GM18520 (cell line): ENCODE measurements around the gene S100A10.

Experiments
- ATAC-seq: cut with Tn5 transposase; IDR thresholded peaks from one replicate; pipeline ENCODE4 v1.9.1; 2021; ENCODE audit not compliant: unreplicated experiment

S100A10 gene, protein sequence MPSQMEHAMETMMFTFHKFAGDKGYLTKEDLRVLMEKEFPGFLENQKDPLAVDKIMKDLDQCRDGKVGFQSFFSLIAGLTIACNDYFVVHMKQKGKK

DNA sequence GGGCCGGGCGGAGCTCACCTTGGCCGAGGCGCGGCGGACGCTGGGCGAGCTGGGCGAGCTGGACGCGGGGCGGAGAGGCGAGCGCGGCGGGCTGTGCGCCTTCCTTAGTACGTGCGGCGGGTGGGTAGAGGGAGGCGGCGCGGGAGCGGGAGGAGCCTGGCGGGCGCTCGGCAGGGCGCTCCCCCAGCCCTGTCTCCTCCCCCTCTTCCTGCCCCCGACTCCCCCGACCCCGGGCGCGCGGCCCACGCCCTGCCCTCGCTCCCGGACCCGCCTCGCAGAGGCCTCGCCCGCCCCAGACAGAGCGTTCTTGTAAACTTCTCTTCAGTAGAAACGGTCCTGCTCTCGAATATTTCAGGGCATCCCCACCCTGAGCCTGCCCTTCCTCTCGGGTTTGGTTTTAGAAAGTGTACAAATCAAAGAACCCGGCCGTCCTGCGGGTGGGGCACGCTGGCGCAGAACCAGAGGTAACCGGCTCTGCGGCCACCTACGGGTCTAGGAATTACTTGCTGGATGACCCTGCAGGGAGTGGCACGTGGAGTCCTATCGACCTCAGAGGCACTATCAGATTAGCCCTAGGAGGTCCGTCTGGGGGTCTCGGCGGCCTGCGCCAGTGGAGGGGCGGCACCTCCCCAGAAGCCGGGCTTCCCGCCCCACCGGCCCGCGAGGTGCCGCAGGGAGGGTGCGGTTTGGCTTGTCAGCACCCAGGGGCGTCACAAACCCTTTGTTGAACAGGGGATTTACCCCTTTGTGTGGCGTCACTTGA lies at the start of gene S100A10:
Gene S100A10, minus strand, starts transcription at position 126 of the 763 bp plus-strand sequence. CDS start 7,629 bp downstream, outside the sequence.
- ATAC-seq: no peak

DNA sequence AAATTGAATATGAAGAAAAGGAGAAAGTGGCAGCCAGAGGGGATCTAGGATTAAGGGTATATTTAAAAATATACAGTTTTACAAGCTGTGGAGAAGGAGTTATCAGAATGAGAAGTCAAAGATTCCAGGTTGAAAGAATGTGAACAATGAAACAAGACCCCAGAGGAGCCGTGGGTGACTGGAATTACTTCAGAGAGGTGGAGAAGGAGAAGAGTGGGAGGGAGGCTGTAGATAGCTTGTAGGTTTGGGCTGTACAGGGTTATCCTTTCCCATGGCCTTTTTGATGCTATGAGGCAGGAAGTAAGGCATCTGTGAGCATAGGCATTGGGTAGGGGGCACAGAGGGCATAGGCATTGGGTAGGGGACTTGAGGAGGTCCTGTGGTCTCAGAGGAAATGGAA lies 48.4 kb upstream of the S100A10 start:
- no peak for ATAC-seq

DNA sequence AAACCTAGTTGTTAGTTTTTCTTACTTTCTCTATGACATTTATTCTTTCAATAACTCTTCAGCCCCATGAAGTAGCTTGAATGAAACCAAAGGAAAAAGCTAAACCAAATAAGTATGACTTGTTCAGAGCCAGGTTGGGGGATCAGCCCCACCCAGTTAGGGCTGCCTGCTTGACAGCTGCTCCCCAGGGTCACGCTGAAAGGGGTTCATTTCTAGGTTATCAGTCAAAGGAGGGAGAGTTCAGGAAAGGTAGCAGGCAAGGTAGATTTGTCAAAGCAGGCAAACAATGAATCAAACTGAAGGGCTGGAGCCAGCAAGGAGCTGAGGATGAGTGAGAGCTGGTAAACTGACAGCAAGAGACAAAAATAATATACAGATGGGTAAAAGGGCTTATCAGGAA lies 46.2 kb upstream of the S100A10 start:
- ATAC-seq: no peak

DNA sequence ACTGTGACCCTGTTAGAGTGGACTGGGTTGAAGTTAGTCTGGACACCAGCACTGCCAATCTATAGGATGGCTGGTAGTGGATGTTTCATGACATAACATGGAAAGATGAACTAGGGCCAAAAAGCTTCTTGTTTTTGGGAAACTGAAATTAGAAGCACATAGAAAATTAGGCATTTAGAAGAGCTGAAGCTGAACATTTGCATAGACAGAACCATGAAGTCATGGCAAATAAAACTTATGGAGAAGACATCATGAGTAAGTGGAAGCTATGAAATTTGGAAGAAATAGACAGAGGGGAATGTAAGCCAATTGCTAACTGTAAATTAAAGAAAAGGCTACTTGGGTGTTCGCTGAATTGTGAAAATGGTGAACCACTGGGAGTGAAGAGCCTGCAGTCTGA lies 45.8 kb upstream of the S100A10 start:
- no peak for ATAC-seq

DNA sequence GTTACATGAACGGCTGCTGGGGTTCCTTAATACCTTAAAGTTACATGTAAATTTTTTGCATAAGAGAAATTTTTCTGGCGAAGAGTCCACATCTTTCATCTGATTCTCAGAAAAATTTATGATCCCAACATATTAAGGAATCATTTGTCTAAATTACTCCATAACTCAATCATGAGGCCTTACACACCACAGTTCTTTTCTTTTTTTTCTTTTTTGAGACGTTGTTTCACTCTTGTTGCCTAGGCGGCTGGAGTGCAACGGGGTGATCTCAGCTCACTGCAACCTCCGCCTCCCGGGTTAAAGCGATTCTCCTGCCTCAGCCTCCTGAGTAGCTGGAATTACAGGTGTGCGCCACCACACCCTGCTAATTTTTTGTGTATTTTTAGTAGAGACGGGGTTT lies 45.2 kb upstream of the S100A10 start:
- ATAC-seq: no peak

DNA sequence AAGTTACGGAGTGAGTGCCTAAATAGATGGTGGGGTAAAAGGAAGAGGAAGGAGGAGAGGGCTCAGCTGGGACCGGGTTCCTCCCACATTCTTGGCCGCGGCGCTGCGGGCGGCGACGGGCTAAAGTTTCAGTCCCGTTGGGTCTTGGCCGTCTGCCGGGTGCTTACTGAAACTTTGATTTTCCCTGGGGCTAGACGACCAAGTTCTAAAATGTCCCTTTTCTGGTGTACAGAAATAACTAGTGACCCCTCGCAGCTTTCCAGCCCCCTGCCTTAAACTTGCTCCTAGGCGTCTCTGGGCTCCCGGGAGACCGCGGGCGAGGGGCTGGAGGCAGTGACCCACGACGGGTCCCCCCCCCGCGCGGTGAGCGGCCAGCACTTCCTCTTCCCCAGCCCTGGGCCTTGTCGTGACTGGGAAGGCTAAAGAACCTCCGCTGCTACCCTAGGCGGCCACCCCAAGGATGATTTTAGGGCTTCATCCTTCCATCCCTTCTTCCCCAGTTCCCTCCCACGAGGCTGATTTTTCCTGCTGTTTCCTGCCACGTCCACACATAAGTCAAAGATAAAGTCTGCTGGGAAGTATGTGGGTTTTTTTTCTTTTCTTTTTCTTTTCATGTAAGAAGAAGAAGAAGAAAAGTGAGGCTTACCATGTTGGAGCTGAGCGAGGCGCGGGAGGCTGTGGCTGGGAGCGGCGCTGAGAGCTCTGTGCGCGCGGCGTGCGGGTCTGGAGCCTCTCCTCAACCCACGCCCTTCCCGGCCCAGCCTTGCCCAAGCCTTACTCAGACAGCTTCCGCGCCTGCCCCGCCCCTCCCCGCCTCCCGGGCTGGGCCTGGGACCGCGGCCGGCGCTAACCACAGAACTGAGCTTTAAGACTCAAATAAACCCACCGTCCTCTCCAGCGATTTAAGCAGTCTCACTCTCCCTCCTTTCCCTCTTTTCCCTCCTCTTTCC lies 42.9 kb upstream of the S100A10 start, which contains the start of gene S100A11:
Gene S100A11, minus strand, starts transcription at position 738 of the 950 bp plus-strand sequence. Its CDS starts 89 bp downstream, at position 649.
- no peak for ATAC-seq

DNA sequence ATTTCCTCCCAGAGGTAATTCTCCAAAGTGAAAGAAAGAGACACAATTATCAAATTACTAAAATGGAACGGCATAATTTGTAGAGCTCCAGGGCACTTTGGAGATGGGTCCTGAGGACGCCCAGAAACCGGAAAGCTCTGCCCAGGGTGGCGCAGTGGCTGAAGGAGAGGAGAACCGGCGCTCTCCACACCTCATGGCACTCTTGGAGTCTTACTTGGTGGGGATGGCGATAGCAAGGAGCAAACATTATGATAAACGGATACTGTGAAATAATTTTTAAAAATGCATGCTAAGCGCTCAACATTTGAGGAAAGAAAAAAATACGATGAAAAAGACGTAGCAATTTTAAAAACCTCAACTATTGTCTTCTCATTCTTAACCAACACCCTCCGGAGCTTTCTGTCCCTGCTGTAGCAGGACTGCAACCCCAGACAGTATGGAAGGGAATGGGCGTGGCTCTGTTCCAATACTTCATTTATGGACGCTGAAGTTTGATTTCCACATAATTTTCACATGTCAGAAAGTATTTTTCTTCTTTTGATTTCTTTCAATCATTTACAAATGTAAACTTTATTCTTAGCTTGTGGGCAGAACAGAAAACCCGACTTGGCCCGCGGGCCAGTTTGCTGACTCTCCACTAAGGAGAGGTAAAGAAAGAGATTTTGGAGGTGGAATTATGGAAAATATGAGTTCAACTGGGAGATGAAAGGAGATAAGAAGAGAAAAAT lies 42.0 kb upstream of the S100A10 start:
- no peak for ATAC-seq

DNA sequence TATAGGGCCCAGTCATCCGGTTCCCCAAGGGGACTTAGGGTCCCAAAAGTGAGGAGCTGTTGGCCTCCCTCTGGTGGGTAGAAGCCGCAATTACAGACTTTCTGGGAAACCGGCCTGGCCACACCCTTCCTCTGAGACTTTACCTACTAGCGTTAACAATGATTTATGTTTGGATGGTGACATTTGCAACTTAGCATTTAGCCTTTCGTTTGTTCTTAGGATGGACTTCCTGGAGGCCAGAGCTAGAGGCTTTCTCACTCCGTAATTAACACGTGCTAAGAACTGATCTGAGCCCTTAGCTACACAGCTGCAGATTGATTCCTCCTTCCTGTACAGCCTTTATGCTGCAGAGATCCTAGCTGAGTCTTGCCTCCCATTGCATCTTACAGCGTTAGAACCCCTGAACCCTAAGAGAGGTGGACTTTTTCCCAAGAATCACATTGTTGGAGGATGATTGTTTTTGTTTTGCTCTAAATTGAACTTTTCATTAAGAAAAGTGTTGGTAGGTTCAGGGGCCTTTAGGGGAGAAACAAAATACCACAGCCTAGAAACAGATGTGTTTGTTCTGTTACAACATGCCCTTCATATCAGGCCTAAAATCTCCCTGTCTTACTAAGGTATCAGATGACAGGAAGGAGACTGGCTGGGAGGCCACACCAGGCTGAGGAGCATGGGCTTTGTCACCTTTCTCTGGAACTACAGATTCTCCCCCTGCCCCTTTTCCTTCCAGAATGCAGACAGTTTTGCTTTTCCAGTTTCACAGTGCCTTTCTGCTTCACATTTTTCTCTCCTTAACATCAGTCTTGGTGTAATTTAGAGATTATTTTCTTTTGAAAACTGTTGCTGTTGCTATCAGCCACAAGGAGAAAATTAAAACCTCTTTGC lies 41.2 kb upstream of the S100A10 start:
- no peak for ATAC-seq

DNA sequence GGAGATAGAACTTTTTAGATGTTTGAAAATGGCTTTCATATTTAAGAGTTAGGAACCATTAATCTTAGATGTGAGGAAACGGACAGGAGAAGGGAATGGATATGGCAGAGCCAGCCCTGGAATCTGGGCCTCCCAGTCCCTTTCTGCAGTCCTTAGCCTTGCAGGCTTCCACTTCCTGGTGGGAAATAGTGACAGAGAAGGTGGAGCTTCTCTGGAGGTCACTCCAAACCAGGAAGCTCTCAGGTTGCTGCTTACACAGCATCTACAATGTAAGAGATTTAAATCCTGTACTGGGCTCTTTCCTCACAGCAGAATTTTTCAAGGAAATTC lies 40.6 kb upstream of the S100A10 start:
- no peak for ATAC-seq

DNA sequence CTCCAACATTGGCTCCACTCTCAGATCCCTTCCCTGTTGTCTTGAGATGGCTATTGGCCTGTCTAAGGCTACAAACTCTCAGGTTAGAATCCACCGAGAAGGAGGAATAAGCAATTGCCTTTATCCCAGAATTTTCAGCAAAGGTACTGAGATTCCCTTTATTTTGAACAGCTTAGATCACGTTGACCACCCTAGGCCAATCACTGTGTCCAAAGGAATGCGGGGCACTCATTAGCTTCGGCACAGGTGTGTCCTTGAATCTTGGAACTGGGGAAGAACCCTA lies 36.2 kb upstream of the S100A10 start:
- ATAC-seq: no peak

DNA sequence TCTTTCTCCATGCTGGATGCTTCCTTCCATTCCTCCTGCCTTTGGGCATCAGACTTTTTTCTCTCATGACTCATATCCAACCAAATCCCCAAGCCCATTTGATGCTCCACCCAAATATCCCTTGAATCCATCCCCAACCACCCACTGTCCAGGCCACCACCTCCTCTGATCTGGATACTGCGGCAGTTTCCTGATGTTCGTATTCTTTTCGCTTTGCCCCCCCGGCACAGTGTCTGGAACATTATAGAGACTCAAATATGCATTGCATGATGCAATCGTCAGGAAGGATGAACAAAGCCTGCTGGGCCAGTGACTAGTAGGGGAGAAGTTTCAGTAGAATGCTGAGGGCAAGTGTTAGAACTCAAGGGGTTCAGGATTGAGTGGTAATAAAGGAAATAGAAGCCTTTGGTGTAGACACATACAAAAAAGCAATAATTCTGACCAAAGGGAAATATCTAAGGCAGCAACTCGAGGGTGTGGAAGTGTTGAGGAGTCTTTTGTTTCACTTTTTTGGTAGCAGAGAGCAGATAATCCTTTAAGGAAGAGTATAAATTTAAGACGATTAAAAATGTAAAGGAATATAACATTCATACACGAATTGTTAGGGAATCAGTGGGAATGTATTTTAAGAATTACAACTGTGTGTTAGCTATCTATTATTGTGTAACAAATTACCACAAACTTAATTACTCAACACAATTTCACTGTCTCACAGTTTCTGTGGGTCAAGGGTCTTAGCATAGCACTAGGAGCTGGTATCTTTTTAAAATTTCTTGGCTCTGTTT lies 35.7 kb upstream of the S100A10 start:
- no peak for ATAC-seq

DNA sequence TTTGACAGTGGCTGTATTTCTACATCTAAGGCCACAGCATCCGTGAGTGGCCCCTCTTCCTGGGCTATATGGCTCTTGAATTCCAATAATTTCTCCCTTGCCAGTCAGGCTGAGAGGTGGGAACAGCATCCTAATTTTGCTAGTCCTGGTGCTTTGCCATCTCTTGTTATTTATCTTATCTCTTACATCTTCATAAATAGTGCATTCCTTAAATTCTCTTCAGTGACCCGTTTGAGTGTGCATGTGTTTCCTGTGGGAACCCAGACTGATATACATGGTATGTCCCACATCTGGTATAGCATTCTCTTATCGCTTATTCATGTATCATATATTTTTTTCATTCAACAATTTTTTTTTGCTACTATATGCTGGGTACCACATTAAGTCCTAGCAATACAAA lies 33.2 kb upstream of the S100A10 start:
- ATAC-seq: no peak

DNA sequence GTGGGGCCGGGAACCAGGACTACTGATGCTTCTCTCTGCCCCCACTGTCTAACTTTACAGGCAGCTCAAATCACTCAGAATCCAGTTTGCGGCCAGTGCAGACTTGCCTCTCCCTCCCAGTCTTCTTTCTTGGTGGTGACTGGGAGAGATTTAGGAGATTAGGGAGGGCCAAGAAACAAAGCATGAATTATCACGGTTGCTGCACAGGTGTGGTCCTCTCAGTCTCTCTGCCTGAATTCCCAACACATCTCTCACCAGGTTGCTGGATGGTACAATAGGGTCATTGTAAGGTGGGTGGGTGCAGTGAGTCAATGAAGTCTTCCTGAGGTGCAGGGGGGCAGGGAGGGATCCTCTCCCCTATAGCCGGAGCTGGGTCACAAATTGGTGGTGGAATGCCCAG lies 30.6 kb upstream of the S100A10 start:
- ATAC-seq: no peak

DNA sequence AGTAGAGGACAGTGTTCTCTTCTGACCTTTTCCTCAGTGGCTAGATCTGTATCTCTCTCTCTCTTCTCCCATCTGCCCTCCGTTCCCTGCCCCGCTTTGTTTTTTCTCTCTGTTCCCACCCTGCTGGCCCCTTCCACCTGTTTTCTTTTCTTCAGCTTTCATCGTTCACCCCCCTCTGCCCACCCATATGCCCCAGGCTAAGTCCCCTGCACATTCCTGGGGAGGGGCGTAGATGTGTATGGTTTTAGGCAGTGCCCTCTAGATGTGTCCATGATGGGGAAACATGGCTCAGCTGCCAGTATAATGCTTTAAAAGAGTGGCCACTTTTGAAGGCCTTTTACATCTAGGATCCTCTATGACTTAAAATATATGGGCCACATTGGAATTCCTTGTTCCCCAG lies 29.6 kb upstream of the S100A10 start:
- ATAC-seq: no peak

DNA sequence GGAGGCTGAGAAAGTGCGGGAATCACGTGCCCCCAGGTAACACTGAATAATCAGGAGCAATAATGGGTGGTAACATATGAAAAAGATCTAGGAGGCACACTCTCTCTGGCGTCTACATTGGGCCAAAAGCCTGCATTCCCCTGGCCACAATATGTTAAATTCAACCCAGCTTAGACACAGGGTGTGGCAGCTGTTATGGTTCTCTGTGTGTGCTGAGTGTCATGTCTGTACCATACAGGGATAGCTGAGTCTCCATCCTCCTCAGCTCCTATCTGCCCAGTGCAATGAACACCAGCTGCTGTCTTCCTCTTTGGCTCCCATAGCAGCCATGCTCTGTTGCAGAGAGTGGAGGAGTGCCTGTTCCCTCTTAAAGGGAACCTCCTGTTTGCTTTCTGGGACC lies 28.8 kb upstream of the S100A10 start:
- ATAC-seq: no peak

DNA sequence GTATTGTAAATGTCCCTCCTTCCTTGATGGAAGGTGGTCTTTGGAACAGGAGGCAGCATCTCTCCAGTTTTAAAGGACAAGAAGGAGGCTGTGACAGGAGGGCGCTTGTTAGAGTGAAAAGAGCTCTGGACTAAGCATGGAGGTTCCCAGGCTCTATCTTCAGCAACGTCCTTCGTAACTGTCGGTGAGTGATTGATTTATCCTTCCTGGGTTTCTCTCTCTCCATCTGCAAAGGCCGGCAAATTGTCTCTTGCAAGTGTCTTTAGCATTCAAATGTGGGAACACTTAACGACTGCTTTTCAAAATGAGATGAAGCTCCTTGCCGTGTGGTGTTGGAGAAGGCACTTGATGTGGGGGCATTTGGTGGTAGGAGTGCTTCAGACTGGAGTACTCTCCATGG lies 27.9 kb upstream of the S100A10 start:
- no peak for ATAC-seq

DNA sequence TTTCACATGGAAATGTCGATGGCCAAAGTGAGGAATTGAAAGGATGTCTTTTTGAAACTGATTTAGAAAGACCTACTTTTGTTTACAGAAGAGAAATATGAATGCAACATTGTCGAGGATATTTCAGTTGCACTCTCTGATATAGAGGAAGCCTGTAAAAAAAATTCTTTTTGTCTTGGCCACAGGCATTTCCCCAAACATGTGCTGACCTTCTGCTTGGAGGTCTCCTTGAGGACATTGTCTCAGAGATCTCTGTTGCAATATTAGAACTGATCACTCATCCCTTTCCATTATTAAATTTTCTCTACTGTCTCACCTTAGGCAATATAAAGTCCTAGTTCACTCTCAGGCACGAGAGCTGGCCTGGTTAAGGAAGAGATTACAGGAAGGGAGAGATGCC lies 27.2 kb upstream of the S100A10 start:
- ATAC-seq: no peak

DNA sequence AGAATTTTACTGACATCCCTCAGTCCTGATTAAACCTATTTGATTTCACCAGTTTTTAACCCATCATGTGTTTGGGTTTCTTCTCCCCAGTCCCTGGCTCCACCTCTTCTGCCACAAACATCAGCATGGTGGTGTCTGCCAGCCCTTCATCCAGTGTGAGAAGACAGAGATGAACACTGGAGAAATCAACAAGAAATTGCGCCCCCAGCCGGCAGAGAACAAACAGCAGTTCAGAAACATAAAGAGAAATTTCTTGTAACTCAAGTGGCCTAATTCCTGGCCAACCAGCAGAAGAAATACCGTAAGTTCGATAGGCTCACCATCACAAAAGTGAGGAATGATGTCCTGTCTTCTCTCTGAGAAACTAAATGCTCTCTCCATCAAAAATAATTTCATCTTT lies 24.9 kb upstream of the S100A10 start:
- ATAC-seq: no peak

DNA sequence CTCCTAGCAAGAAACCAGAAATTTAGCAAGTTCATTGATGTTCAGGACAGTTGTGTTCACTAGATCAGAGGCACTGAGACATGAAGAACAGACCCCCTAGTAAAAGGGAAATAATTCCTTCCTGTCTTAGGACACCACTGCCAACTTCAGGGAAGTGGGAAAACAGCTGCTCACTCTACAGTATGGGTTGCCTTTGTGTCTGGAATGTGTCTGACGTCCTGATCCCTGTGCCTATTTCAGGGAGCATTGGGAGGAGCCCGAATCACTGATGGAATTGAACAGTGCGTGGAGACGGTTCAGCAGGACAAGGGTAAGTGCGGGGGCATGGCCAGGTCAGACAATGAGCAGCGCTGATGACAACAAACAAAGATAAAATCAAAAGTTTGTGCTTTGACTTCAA lies 22.1 kb upstream of the S100A10 start:
- no peak for ATAC-seq

DNA sequence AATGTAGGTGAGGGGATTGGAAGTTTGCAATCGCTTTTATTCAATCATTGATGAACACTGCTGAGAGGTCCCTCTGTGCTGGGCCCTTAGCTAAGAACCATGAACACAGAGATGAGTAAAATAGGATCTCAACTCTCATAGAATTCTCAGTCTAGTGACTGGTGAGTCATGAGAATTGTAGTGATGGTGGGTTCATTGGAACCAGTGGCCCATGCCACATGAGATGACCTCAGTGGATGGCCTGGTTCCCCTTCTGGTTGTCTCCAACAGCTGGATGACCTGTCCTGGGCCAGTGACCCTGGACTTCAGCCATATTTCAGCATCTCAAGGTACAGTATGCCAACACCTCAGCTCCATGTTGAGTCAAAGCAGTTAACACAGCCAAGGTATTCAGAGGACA lies 21.3 kb upstream of the S100A10 start:
- no peak for ATAC-seq
